Measurements from ENCODE around the gene OAF.

The OAF gene

GRCh38 chr11:120205596-120206161, 5.2 kb upstream of the OAF start:
- DNase-seq = no peak

- DNase-seq = no peak
These were observed 3.3 kb upstream of the OAF start for GRCh38 chr11:120207512-120207911.

- DNase-seq = no peak
These were observed 2.8 kb upstream of the OAF start for GRCh38 chr11:120208001-120208441.

- DNase-seq = no peak
These were observed 2.1 kb upstream of the OAF start for GRCh38 chr11:120208777-120209176.

- peak; percentile 32 for DNase-seq
These were observed 846 bp upstream of the OAF start for GRCh38 chr11:120209746-120210625.

- no peak for DNase-seq
These were observed 858 bp downstream of the OAF start for GRCh38 chr11:120211522-120212258.

GRCh38 chr11:120212259-120212878, 1.5 kb downstream of the OAF start:
- no peak for DNase-seq

DNA sequence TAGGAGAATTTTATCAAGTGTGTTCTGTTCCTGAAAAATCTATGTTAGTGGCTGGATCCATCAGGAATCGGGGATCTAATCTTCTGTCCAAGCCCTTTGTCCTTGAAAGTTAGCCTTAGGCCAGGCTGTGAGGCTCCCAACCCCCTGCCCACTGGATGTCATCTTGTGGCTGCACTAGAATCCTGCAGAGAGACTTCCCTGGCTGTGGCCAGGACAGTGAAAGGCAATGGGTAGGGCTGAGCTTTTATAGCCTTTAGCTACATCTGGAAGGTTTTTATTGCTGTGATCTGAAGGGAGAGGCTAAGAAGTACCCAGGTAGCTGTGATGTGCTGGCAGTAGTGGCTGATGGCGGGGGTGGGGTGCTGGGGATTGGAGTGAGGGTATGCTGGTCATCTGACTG, 2.1 kb downstream of the OAF start:
- DNase-seq = no peak

GRCh38 chr11:120214581-120214980, 3.7 kb downstream of the OAF start:
- no peak for DNase-seq

GRCh38 chr11:120215634-120216033, 4.8 kb downstream of the OAF start:
- DNase-seq = no peak

DNA sequence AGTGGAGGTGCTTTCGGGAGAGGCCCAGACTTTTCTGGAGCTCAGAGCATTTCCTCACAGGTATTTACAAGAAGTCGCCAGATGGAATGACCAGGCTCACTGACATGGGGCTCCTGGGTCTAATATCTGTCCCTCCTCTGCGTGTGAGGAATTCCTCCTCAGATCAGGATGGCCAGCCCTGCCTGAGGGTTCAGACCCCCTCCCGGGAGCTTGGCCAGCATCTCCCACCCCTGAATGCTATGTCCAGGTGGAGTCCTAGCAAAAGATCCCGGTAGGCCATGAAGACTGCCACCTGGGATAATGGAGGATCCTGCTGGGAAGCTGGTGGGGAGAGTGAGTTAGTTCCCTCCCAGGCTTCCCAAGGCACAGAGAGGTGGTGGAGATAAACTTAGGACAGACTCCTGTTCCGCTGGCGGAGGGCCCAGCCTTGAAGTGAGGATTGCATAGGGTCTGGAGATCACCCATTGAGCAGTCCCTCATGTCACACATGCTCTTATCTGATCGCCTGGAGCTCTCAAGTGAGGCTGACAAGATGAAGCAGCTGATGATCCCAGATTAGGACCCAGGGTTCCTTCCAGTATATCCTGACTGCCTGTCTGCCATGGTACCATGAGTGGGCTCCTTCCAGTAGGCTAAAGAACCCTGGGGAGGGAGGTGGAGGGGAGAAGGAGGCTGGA, 5.7 kb downstream of the OAF start:
- DNase-seq = no peak

- DNase-seq = no peak
These were observed 6.7 kb downstream of the OAF start for GRCh38 chr11:120217526-120217925.

- no peak for DNase-seq
These were observed 7.3 kb downstream of the OAF start for GRCh38 chr11:120217941-120218694.

DNA sequence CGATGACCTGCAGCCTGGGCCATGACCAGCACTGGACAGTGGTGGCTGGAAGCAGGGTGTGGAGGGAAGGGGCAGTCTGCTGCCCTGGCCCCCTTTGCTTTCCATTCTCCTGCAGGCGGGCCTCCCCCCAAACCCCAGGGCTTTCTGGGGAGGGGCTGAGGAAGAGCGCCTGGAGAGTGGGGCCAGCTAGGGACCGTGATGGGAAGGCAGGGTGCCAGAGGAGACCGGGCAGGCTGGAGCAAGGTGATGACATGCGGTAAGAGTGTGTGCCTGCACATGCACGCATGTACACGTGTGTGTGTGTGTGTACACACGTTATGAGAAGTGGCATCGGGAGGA, 7.8 kb downstream of the OAF start:
- no peak for DNase-seq

DNA sequence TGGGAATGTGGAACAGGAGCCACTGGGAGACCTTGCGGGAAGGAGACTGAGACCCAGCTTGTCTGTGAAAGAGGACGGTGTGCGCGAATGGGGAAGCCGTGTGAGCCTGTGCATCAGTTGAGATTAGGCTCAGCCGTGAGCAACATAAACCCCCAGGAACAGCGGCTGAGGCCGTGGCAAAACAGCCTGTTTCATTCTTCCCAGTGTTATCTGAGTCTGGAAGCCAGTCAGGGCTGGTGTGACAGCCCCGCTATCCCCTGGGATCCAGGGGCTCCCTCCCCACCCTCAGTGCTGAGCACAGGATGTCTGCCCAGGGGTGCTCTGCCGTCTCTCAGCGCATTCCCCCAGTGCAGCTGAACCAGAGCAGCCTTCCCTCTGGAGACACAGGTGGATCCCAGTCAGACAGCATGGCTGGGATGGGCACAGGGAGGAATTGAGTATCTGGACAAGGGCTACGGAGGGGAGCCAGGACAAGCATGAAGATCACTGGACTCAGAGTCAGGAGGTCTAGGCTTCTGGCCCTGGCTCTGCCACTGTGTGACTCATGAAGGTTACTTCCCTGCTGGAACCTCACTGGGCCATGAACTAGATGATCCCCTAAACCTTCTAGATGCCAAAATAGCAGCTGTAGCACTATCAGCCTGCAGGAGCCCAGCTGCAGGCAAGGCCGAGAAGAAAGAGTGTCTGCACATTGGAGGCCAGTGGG, 8.6 kb downstream of the OAF start:
- DNase-seq = no peak

DNA sequence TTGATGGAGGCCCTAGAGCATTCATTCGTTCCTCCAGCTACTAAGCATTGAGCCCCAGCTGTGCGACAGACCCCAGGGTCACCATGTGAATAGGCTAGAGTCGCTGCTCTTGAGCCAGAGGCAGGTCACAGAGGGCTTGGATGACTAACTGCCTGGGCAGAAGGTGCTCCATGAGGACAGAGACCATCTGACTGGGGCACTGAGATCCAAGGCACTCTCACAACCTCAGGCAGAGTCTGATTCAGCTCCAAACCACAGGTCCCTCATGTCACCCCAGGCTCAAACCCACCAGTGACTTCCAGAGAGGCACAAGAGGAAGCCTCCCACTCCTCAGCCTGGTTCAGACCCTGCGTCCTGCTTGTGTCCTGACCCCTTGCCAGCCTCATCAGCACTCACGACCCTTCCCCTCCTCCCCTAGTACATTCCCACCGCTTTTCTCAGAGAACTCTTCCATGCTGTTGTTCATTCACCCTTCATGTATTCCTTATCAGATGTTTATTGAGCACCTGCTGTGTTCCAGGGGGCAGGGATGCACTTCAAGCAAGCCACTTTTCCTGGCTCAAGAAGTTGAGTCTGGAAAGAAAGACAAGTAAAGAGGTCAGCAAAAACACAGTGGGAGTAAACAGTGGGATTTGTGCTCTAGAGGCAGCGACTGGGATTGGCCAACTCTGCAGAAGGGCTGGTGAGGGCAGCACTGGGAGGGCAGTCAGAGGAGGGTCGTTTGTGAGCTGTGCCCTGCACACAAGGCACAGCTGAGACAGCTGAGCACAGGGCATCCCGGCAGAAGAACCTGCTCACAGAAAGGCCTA, 9.3 kb downstream of the OAF start:
- no peak for DNase-seq

DNA sequence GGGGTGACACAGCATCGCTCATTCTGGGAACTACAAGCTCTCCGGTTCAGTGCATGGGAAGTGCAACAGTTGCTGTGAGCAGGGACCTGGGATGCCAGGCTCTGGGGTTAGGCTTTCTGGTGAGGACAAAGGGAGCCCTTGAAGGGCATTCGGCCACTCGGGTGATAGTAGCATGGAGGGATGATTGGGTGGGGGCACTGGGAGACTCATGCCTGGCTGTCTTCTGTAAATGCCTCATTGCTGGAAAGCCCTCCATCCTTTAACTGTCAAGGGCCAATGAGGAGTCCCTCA, 9.9 kb downstream of the OAF start:
- no peak for DNase-seq

GRCh38 chr11:120221115-120221752, 10.4 kb downstream of the OAF start:
- DNase-seq = no peak

- DNase-seq = no peak
These were observed 12.1 kb downstream of the OAF start for GRCh38 chr11:120222916-120223315.

DNA sequence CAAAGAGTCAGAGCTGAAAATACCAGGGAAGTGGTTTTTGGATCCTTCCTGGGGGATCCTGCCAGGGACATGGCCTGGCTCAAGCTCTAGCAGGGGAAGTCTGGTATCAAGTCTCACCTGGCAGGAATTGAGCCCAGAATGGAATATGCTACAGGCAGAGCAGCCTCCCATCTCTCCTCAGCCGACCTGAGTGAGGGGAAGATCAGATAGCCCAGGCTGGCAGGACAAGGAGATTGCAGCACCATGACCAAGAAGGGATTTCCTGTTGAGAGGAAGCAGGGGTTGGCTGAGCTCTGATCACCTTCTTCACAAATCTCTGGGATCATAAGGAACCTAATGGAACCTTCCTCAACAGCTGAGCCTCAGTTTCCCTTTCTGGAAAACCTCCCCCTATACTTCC, 13.0 kb downstream of the OAF start:
- DNase-seq = no peak
